ENCODE data around the gene SLC35B2.

DNA sequence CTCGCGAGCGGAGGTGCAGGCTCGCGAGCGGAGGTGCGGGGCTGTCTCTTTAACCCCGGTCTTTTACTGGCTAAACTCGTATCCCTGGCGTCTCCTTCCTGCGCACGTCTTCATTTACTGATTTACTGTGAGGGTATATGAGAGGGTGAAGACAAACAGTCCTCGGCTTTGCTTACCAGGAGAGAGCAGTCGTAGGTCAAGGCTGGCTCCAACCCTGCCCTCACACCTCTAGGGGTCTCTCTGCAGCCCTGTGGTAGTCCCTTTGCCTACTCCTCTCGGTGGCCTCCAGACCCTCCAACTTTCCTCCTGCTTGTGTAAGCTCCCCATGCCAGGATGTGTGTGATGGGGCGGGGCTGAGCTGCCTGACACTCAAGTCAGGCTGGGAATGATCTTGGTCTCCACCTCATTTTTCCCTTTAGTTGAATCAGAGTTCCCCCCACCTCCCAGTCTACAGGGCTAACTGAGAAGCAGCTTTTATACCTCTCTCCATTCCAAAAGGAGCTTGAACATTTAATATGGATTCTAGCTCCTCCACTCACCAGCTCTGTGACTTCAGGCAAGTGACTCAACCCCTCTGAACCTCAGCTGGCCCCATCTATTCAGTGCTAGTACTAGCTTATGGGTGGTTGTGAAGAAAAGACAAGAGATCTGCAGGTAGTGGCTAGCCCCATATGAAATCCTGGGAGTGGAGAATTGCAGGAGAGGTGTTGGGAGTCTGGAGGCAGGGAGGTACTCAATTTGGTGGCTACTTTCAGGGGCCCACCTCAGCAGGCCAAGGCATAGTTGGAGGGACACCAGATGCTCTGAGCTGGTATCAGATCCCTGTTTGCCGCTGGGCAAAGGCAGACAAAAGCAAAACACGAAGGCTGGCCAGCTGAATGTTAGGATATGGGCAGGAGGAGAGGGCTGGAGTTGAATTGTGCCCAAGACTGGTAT is 33.0 kb downstream of the SLC35B2 start:
- TF ChIP-seq CTCF (conservative IDR thresholded peaks at IDR 0.05; ENCODE audit: low read length) (peak; percentile 75), EZH2phosphoT487 (IDR thresholded peaks at IDR 0.05; ENCODE audit: borderline replicate concordance, low read depth, low read length) (no peak)

Measured in OCI-LY7 (cell line).